Hepatocyte (in vitro differentiated cells): ENCODE data around the gene LRRC73. TPM values are rescaled to one million over a fixed set of nuclear protein-coding genes. Genes with fewer than 3 reads are reported as not detected.
"Not testable (repeated sequence)": the region's sequence is repeated elsewhere in the genome, so short reads cannot be mapped to it uniquely, and the experiment has no call there.

Experiments
- DNase-seq: peaks from one replicate; pipeline ENCODE4 v3.0.0-alpha.2; 2016; ENCODE audit warnings: low spot score
- H2AFZ ChIP-seq: fragments of 200-600 bp; sonication (generic); 2 replicates; pipeline ENCODE4 v1.6.0; 2016; ENCODE audit warnings: antibody characterized with exemption, mild to moderate bottlenecking
- H3K27ac ChIP-seq: fragments of 200-600 bp; sonication (generic); 2 replicates; pipeline ENCODE4 v1.5.1; 2016; ENCODE audit warnings: mild to moderate bottlenecking
- H3K27me3 ChIP-seq: fragments of 200-600 bp; sonication (generic); 2 replicates; pipeline ENCODE4 v1.6.1; 2016
- H3K36me3 ChIP-seq: fragments of 200-600 bp; sonication (generic); replicated peaks from 2 replicates; pipeline ENCODE4 v1.5.1; 2016; ENCODE audit warnings: low read depth; ENCODE audit not compliant: insufficient read depth
- H3K4me1 ChIP-seq: fragments of 200-600 bp; sonication (generic); 2 replicates; pipeline ENCODE4 v1.5.1; 2016; ENCODE audit warnings: mild to moderate bottlenecking, moderate library complexity; ENCODE audit not compliant: insufficient read depth
- H3K4me2 ChIP-seq: fragments of 200-600 bp; sonication (generic); 2 replicates; pipeline ENCODE4 v1.6.0; 2016
- H3K4me3 ChIP-seq: fragments of 200-600 bp; sonication (generic); 2 replicates; pipeline ENCODE4 v1.5.1; 2016; ENCODE audit warnings: mild to moderate bottlenecking
- H3K79me2 ChIP-seq: fragments of 200-600 bp; sonication (generic); 2 replicates; pipeline ENCODE4 v1.6.0; 2017; ENCODE audit warnings: mild to moderate bottlenecking
- H3K9me2 ChIP-seq: fragments of 200-600 bp; sonication (generic); replicated peaks from 2 replicates; pipeline ENCODE4 v1.6.0; 2017; ENCODE audit warnings: mild to moderate bottlenecking; ENCODE audit not compliant: insufficient read depth
- H3K9me3 ChIP-seq: fragments of 200-600 bp; sonication (generic); 2 replicates; pipeline ENCODE4 v1.5.1; 2016; ENCODE audit warnings: low read depth, mild to moderate bottlenecking
- H4K20me1 ChIP-seq: fragments of 200-600 bp; sonication (generic); 2 replicates; pipeline ENCODE4 v1.6.0; 2016; ENCODE audit warnings: mild to moderate bottlenecking; ENCODE audit not compliant: insufficient read depth, poor library complexity, severe bottlenecking
- CTCF ChIP-seq: fragments of 200-600 bp; sonication (generic); IDR thresholded peaks from 2 replicates; pipeline ENCODE4 v1.5.1; 2016; ENCODE audit warnings: antibody characterized with exemption, mild to moderate bottlenecking; ENCODE audit not compliant: poor library complexity
- EZH2 ChIP-seq: fragments of 200-600 bp; sonication (generic); IDR thresholded peaks from 2 replicates; pipeline ENCODE4 v1.6.1; 2016; ENCODE audit warnings: antibody characterized with exemption, mild to moderate bottlenecking, borderline replicate concordance
- EZH2phosphoT487 ChIP-seq: fragments of 200-600 bp; sonication (generic); IDR thresholded peaks from one replicate; pipeline ENCODE4 v1.6.1; 2018; ENCODE audit warnings: antibody characterized with exemption, mild to moderate bottlenecking, low read depth, moderate library complexity; ENCODE audit not compliant: unreplicated experiment, severe bottlenecking
- WGBS: methylation state at CpG from one replicate; pipeline ENCODE4 v1.1.6; 2016; ENCODE audit warnings: low lambda C conversion rate; ENCODE audit errors: missing lambda C conversion rate; 5-methylcytosine and 5-hydroxymethylcytosine counted together
- polyA plus RNA-seq: library from polyadenylated mRNA; unstranded; fragments of >200 nt; fragmentation: Nextera tagmentation; extraction: Ambion mirVana; gene quantifications from 2 replicates; pipeline ENCODE4 v1.2.1, GENCODE V29; 2016
- total RNA-seq: library from RNA; depleted of rRNA; stranded (reverse); fragments of >200 nt; gene quantifications from 2 replicates; pipeline ENCODE4 v1.2.3, GENCODE V29; 2014

LRRC73 gene
- total and polyA plus RNA-seq, 2 experiments from 2014 or later, result 0.22 TPM; not detected in 1

DNA sequence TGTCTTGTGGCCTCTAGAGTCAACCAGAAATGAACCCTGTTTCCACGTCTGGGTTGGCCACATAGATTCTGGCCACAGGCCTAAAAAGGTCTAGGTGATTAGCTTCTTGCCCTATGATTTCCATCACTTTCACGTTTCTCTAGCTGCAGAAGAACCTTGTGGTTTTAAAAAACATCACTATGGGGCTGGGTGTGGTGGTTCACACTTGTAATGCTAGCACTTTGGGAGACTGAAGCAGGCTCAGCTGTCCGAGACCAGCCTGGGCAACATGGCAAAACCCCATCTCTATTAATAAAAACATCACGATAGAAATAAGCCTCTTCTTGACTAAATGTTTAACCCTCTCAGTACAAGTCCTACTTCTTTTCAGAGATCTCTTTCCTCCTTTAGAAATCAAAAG is 34.3 kb upstream of the LRRC73 start:
- Histone ChIP-seq H2AFZ (no peak overlapping the region), H3K9me3 (no peaks in the 10 kb centered on the region), H3K4me1 (no peaks in the 10 kb centered on the region), H3K9me2 (no peaks in the 10 kb centered on the region), H3K27me3 (no peaks in the 10 kb centered on the region), H4K20me1 (no peaks in the 10 kb centered on the region), H3K79me2 (no peaks in the 10 kb centered on the region), H3K4me3 (no peak overlapping the region), H3K36me3 (no peaks in the 10 kb centered on the region), H3K4me2 (no peak overlapping the region), H3K27ac (no peak overlapping the region)
- WGBS, result 95% methylated on average over 4 of the region's 4 CpGs
- TF ChIP-seq EZH2phosphoT487, result no peak
- TF ChIP-seq EZH2, result no peak
- no peak for DNase-seq

DNA sequence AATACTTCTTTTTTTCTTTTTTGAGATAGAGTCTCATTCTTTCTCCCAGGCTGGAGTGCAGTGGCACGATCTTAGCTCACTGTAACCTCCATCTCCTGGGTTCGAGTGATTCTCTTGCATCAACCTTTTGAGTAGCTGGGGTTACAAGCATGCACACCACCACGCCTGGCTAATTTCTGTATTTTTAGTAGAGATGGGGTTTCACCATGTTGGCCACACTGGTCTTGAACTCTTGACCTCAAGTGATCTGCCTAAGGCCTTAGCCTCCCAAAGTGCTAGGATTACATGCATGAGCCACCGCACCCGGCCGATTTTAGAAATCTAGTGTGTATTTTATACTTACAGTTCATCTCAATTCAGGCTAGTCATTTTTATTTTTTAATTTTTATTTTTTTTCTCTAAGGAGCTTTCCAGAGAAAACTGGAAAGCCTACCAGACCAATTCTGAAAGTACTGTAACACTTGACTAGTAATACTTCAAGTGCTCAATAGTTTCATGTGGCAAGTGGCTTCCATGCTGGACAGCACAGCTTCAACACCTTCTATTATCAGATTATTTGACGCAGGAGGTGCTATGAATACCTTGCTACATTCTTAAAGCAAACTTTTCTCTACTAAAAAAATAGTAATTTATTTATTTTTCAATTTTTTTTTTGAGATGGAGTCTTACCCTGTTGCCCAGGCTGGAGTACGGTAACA is 31.8 kb upstream of the LRRC73 start:
- no peaks in the 10 kb centered on the region for H3K27me3 ChIP-seq

GRCh38 chr6:43540507-43540906 is 30.4 kb upstream of the LRRC73 start:
- Histone ChIP-seq H3K4me1 (no peaks in the 10 kb centered on the region), H4K20me1 (no peaks in the 10 kb centered on the region), H3K9me3 (no peaks in the 10 kb centered on the region), H3K27me3 (no peaks in the 10 kb centered on the region), H3K9me2 (no peaks in the 10 kb centered on the region), H3K36me3 (no peaks in the 10 kb centered on the region), H2AFZ (no peak overlapping the region), H3K4me3 (no peak overlapping the region), H3K4me2 (no peak overlapping the region), H3K27ac (no peak overlapping the region), H3K79me2 (no peaks in the 10 kb centered on the region)
- no peak for DNase-seq
- no peak for TF ChIP-seq EZH2
- WGBS, result 96% methylated on average over 5 of the region's 5 CpGs

More for the DNA sequence above, 31.8 kb upstream of the LRRC73 start:
- TF ChIP-seq EZH2, result no peak
- TF ChIP-seq EZH2phosphoT487, result no peak
- no peak for TF ChIP-seq CTCF
- Histone ChIP-seq H2AFZ (no peak overlapping the region), H4K20me1 (no peaks in the 10 kb centered on the region), H3K4me2 (no peak overlapping the region), H3K4me1 (no peaks in the 10 kb centered on the region), H3K36me3 (no peaks in the 10 kb centered on the region), H3K4me3 (no peak overlapping the region), H3K27ac (no peak overlapping the region), H3K79me2 (no peaks in the 10 kb centered on the region), H3K9me3 (no peaks in the 10 kb centered on the region), H3K9me2 (no peaks in the 10 kb centered on the region)
- DNase-seq, result no peak
- WGBS, result 96% methylated on average over 8 of the region's 8 CpGs

GRCh38 chr6:43539409-43539808 is 29.3 kb upstream of the LRRC73 start:
- H3K4me2 ChIP-seq, H3K27me3 ChIP-seq, H3K9me3 ChIP-seq, H2AFZ ChIP-seq, H3K4me3 ChIP-seq, H3K4me1 ChIP-seq, H3K79me2 ChIP-seq, H3K9me2 ChIP-seq, H3K36me3 ChIP-seq, H4K20me1 ChIP-seq, H3K27ac ChIP-seq, DNase-seq: not testable (repeated sequence)
- 98% methylated on average over 20 of the region's 20 CpGs for WGBS

DNA sequence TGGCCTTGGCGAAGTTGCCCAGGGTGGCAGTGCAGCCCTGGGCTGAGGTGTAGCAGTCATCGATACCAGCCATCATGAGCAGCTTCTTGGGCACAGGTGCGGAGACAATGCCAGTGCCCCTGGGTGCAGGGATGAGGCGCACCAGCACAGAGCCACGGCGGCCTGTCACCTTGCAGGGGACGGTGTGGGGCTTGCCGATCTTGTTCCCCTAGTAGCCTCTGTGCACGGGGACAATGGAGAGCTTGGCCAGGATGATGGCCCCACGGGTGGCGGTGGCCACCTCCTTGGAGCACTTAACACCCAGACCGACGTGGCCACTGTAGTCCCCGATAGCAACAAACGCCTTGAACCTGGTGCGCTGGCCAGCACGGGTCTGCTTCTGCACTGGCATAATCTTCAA is 28.8 kb upstream of the LRRC73 start:
- not testable (repeated sequence) for DNase-seq, H3K27me3 ChIP-seq, H3K79me2 ChIP-seq, H2AFZ ChIP-seq, H4K20me1 ChIP-seq, H3K4me2 ChIP-seq, H3K36me3 ChIP-seq, H3K27ac ChIP-seq, H3K9me3 ChIP-seq, H3K4me3 ChIP-seq, H3K9me2 ChIP-seq, H3K4me1 ChIP-seq
- over 99% methylated on average over 17 of the region's 17 CpGs for WGBS
